ENCODE results near the gene SPATA3.

Gene SPATA3

DNA sequence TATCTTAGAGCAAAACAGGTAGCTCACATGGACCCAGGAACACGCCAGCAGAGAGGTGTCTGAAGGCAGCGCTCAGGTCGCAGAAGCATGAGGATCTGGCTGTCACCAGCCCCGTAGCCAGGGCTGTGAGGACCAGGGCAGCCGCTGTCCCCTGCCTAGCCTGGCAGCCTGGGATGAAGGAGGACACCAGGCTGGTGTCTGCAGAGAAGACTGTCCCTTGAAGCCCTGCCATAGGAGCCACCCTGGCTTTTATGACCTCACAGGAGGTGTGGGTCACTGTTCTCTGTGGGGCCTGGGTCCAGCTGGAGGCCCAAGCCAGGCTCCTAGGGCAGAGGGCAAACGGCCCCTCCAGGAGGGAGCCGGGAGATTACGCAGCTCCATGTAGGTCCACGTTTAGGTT lies at the start of gene SPATA3:
TSS of gene SPATA3 (plus strand) at position 301 of the 400 bp plus-strand sequence. CDS start 113 bp downstream, outside the sequence.
- TF ChIP-seq, protein P1, sequence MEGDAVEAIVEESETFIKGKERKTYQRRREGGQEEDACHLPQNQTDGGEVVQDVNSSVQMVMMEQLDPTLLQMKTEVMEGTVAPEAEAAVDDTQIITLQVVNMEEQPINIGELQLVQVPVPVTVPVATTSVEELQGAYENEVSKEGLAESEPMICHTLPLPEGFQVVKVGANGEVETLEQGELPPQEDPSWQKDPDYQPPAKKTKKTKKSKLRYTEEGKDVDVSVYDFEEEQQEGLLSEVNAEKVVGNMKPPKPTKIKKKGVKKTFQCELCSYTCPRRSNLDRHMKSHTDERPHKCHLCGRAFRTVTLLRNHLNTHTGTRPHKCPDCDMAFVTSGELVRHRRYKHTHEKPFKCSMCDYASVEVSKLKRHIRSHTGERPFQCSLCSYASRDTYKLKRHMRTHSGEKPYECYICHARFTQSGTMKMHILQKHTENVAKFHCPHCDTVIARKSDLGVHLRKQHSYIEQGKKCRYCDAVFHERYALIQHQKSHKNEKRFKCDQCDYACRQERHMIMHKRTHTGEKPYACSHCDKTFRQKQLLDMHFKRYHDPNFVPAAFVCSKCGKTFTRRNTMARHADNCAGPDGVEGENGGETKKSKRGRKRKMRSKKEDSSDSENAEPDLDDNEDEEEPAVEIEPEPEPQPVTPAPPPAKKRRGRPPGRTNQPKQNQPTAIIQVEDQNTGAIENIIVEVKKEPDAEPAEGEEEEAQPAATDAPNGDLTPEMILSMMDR (IDR thresholded peaks at IDR 0.05) = no peak

DNA sequence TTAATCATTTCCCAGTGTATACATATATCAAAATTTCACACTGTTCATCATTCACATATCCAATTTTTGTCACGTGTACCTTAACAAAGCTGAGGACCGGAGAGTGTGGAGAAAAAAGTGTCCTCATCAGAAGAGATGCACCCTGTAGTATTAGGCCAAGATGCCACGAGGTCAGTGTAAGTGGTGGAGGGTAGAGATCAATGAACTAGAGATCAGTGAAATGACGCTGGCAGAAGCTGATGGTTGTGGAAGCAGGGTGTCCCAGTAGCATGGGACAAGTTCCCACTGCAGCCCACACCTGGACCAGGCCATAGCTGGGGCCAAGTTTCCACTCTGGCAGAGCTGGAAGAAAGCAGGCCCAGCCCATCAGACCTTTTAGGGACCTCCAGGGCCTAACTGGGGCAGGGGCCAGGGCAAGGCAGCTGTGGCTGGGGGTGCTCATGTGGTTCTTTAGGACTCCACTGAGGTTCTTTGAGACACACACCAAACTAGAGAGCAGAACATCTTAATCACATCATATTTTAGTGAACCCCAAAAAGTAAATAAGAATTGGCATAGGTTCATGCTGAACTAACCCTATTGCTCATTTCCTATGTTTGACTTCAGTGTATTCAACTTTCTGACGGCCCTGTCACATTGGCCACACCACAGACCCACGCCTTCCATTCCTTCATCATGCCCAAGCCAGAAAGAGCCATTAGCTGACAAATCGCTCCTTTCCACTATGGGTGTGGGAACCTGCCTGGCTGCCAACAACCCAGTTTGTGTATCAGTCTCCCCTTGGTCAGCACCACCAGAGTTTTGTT lies 49.3 kb upstream of the SPATA3 start:
- TF ChIP-seq, protein P1 (IDR thresholded peaks at IDR 0.05) = no peak

DNA sequence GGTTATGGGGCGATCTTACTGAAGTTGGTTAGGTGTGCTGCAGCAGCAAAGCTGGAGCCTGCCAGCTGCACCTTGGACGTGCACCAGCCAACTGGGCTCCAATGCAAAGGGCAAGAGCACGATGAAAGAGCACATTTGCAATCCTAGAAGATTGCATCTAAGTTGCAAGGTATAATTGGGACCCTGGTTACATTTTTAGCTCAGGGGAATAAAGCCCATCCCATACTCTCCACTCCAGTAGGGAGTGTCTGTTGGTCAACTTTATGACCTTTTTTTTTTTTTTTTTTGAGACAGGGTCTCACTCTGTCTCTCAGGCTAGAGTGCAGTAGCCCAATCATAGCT lies 48.7 kb upstream of the SPATA3 start:
- TF ChIP-seq, protein P1 (IDR thresholded peaks at IDR 0.05) = no peak

DNA sequence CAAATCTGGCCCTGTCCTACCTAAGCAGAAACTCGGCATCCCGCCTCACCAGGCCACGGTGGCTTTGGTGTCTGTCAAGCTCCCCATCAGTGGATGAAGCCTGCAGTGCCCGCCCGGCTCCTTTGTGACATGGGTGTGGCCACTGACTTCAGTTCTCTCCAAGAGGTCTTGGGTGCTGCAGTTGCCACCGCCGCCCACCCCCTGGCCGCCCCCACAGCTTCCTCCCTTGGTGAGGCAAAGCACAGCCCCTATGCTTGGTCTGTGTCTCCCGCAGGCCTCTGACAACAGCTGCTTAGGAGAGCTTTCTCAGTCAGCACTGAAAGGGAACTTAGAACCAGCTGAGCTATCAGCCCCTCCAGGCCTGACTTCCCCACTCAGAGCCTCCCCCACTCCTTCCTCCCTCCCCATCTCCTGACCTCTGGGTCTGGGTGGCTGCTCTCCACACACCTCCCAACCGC lies 48.0 kb upstream of the SPATA3 start:
- TF ChIP-seq, protein P1 (IDR thresholded peaks at IDR 0.05) = no peak

DNA sequence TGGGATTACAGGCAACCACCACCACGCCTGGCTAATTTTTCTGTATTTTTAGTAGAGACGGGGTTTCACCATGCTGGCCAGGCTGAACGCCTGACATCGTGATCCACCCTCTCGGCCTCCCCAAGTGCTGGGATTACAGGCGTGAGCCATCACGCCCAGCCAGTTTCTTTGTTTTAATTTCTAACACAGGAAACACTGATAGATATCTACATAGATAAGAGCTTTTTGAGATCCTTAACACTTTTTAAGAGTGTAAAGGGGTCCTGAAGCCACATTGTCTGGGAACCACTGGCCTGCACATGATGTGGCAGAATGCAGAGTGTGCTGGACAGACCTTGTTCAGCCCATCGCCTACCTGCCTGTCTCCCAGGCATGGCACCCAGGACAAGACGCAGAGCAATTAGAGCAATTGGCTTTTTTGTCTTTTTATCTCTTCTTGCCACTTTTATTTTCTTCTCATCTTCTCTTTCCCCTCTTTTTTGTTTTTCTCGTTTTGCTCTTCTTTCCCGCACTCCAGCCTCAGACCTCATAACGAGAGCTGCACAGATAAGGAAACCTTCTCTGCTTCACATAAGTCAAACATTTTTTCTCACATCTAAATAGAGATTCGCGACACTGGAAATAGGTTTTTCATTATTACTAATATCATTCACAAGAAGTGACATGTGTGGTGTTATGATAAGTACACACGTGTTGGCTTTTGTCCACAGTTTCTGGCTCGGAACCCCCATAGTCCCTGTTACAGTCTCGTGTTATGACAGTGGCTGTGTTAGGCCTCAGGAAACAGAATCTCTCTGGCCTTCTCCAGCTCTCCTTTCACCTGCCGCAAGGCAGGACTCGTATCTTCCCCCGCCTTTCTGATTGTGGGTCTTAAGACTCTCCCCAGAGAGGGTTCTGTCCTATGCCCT lies 45.7 kb upstream of the SPATA3 start:
- TF ChIP-seq, protein P1 (IDR thresholded peaks at IDR 0.05) = no peak

DNA sequence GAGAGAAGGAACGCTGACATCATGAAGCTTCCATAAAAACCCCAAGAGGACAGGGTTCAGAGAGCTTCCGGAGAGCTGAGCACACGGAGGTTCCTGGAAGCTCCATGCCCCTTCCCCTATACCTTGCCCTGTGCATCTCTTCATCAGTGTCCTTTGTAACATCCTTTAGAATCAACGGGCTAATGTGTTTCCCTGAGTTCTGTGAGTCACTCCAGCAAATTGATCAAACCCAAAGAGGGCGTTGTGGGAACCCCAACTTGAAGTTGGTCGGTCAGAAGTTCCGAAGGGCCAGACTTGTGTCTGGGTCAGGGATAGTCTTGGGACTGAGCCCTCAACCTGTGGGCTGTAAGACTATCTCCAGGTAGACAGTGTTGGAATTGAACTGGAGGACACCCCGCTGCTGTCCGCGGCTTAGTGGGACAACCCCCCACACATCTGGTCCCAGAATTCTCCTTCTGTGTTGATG lies 45.0 kb upstream of the SPATA3 start:
- TF ChIP-seq, protein P1 (IDR thresholded peaks at IDR 0.05) = no peak

DNA sequence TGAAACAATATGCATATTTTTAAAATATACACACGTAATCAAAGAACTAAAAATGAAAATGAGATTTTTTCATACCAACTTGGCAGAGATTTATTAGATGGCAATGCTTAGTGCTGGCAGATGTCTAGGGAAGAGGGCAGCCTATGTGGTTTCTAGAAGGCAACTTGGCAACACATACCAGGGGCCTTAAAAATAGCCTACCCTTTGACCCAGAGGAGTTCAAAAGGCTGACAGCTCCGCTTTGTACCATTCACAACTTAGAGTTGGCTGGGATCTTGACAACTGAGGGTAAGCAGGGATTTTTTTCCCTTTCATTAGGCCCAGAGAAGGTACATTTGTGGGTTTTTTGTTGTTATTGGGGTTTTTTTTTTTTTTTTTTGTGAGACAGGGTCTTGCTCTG lies 44.5 kb upstream of the SPATA3 start:
- TF ChIP-seq, protein P1 (IDR thresholded peaks at IDR 0.05) = no peak

All from LNCAP (cell line).